ENCODE measurements around the gene PTPRG.

PTPRG gene

DNA sequence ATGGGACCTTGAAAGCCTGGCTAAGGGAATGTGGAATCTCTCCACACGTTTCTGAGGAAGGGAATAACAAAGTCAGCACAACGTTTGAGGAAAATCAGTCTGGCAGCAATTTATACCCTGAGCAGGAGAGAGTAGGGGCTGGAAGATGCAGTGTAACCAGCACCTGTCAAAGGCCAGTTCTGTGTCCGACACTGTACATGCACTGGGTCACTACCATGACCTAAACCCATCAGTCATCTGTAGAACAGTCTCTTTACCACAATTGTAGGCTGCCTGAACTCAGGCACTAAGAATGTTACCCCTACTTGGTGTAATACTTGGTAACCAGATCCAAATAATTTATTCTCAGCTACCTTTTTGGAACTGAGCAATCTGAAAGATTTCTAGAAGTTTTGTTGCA lies 698.6 kb downstream of the PTPRG start:
- TF ChIP-seq, protein P1, sequence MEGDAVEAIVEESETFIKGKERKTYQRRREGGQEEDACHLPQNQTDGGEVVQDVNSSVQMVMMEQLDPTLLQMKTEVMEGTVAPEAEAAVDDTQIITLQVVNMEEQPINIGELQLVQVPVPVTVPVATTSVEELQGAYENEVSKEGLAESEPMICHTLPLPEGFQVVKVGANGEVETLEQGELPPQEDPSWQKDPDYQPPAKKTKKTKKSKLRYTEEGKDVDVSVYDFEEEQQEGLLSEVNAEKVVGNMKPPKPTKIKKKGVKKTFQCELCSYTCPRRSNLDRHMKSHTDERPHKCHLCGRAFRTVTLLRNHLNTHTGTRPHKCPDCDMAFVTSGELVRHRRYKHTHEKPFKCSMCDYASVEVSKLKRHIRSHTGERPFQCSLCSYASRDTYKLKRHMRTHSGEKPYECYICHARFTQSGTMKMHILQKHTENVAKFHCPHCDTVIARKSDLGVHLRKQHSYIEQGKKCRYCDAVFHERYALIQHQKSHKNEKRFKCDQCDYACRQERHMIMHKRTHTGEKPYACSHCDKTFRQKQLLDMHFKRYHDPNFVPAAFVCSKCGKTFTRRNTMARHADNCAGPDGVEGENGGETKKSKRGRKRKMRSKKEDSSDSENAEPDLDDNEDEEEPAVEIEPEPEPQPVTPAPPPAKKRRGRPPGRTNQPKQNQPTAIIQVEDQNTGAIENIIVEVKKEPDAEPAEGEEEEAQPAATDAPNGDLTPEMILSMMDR (IDR thresholded peaks at IDR 0.05; ENCODE audit: low read depth, low read length, missing control alignments), result no peak
- in situ Hi-C loops (cut with HindIII; ENCODE audit: low sequenced_read_pairs), result no loop called here
- no peak for DNase-seq (ENCODE audit: low read depth)
- H3K4me3 ChIP-seq (ENCODE audit: low read depth, low read length), result no peak overlapping the region

DNA sequence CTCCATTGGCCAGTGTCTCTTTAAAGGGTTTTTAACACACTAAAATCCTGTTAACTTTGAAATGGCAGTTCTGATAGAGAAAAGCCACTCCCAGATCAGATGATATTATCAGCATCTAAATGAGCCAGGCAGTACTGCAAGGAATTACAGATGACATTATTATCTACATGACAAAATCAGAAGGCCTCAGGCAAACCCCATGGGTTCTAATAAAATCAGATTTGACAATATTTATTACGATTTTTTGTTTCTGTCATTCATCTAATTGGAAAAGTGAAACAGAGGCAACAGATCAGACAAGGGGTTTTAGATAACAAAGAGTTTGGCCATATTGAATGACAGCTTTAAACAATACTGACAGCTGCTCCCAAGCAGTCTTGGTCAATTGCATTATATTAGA lies 699.3 kb downstream of the PTPRG start:
- DNase-seq (ENCODE audit: low read depth), result no peak
- TF ChIP-seq, protein P1 (IDR thresholded peaks at IDR 0.05; ENCODE audit: low read depth, low read length, missing control alignments), result no peak
- in situ Hi-C loops (cut with HindIII; ENCODE audit: low sequenced_read_pairs), result no loop called here

DNA sequence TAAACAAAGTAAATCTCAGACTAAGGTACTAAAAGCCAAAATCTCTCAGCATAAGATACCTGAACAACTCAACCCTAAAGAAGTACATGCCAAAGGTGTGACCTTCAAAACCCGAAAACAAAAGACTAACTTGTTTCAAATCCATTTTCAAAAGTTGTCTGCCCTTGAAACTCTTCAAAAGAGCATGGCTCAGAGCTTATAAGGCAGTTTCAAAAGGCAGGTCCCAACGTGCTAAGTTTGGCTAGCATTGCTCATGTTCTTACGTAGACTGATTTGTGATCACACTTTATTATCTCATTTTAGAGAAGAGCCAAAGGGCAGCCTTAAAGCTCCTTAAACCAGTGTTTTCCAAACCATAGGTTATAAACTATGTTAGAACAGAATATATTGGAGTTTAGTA lies 699.8 kb downstream of the PTPRG start:
- no peak for DNase-seq (ENCODE audit: low read depth)
- no peak overlapping the region for H3K4me3 ChIP-seq (ENCODE audit: low read depth, low read length)
- TF ChIP-seq, protein P1 (IDR thresholded peaks at IDR 0.05; ENCODE audit: low read depth, low read length, missing control alignments), result no peak
- in situ Hi-C loops (cut with HindIII; ENCODE audit: low sequenced_read_pairs), result no loop called here

More for the DNA sequence above, 699.3 kb downstream of the PTPRG start:
- H3K4me3 ChIP-seq (ENCODE audit: low read depth, low read length), result no peak overlapping the region

DNA sequence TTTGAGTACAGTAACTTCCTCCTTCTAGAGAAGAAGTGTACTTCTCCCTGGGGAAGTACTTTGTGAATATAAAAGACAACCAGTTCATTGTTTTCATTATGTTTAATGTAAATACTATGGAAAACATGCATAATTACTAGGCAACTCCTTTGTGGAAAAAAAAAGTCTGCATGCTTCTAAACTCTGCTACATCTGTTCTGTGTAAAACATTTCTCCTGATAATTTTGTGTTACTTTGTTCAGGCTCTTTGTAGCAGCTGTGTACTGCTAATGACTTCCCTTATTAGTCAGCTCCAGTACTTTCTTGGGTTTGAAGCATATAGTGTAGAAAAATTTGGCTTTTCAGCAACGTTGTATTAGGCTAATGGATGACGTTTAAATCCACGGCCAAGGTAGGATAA lies 700.4 kb downstream of the PTPRG start:
- TF ChIP-seq, protein P1 (IDR thresholded peaks at IDR 0.05; ENCODE audit: low read depth, low read length, missing control alignments), result no peak
- no peak overlapping the region for H3K4me3 ChIP-seq (ENCODE audit: low read depth, low read length)
- in situ Hi-C loops (cut with HindIII; ENCODE audit: low sequenced_read_pairs), result no loop called here
- no peak for DNase-seq (ENCODE audit: low read depth)

DNA sequence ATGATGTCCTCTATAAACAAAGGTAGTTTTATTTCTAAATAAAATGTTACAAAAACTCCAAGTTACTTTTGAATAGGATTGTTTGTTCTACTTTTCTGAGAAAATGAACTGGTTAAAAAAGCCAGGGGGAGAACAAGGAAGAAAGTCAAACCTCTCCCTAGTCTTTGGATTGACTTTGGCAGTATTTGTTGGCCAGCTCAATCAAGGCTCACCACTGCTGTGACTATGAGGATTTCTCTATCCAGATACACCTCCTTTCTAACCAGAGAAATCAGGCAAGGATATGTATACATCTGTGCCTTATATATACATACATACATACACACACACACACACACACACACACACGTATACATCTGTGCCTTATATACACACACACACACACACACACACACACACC lies 704.2 kb downstream of the PTPRG start:
- in situ Hi-C loops (cut with HindIII; ENCODE audit: low sequenced_read_pairs), result no loop called here
- TF ChIP-seq, protein P1 (IDR thresholded peaks at IDR 0.05; ENCODE audit: low read depth, low read length, missing control alignments), result no peak

DNA sequence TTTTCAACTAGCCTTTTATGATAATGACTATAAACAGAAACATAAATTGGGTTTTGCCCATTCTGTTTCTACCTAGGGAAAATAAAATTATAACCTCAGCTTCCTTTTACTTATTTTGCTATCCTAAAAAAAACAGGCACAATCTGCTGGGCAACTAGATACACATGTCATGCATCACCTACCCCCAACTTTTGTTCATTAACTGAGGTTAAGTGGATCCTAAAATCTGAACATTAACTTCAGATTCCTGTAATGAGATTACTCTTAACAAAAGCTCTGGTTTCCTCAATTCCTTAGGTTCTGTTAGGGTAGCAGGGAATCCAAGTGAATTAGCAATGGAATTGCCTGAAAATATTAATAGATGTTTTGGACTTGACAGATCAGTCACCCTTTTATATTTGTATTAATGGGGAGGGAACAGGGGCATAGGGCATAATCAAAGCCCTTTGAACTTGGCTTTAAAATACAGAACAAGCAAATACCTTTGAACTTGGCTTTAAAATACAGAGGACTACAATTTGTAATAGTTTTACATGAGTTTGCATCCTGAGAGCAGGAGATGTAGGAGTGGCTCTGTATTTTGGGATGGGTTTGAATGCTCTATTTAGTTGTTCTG lies 705.4 kb downstream of the PTPRG start:
- in situ Hi-C loops (cut with HindIII; ENCODE audit: low sequenced_read_pairs), result no loop called here
- DNase-seq (ENCODE audit: low read depth), result no peak
- TF ChIP-seq, protein P1 (IDR thresholded peaks at IDR 0.05; ENCODE audit: low read depth, low read length, missing control alignments), result no peak

More for the DNA sequence above, 704.2 kb downstream of the PTPRG start:
- no peak overlapping the region for H3K4me3 ChIP-seq (ENCODE audit: low read depth, low read length)
- no peak for DNase-seq (ENCODE audit: low read depth)

More for the DNA sequence above, 705.4 kb downstream of the PTPRG start:
- no peak overlapping the region for H3K4me3 ChIP-seq (ENCODE audit: low read depth, low read length)

All from astrocyte of the cerebellum (primary cell).